DMS153 treated with DMSO at 0.1 percent for 48 hours (cell line): ENCODE data around the gene AK9.
"Not testable (repeated sequence)": the region's sequence is repeated elsewhere in the genome, so short reads cannot be mapped to it uniquely, and the experiment has no call there.

Experiments
- DNase-seq: peaks from one replicate; lab custom pipeline; 2025; ENCODE audit not compliant: unreplicated experiment; lab: John Stamatoyannopoulos, UW

Gene AK9

GRCh38 chr6:109696355-109696754, 5.4 kb upstream of the AK9 start:
- no peak for DNase-seq

GRCh38 chr6:109695468-109695867, 4.5 kb upstream of the AK9 start:
- no peak for DNase-seq

GRCh38 chr6:109693111-109693510, 2.1 kb upstream of the AK9 start:
- no peak for DNase-seq

- DNase-seq: peak; percentile 60
Observed at GRCh38 chr6:109690373-109690736, 647 bp downstream of the AK9 start.

- DNase-seq: no peak
Observed at GRCh38 chr6:109687271-109687761, 3.7 kb downstream of the AK9 start.

GRCh38 chr6:109686566-109687265, 4.3 kb downstream of the AK9 start:
- no peak for DNase-seq

- DNase-seq: not testable (repeated sequence)
Observed at GRCh38 chr6:109678661-109679505, 12.1 kb downstream of the AK9 start.

- no peak for DNase-seq
Observed at GRCh38 chr6:109678240-109678639, 12.8 kb downstream of the AK9 start.

GRCh38 chr6:109676724-109677123, 14.3 kb downstream of the AK9 start:
- no peak for DNase-seq

- no peak for DNase-seq
Observed at GRCh38 chr6:109672839-109673238, 18.2 kb downstream of the AK9 start.

GRCh38 chr6:109672175-109672574, 18.8 kb downstream of the AK9 start:
- DNase-seq: no peak

GRCh38 chr6:109671733-109672132, 19.3 kb downstream of the AK9 start:
- DNase-seq: no peak

- DNase-seq: no peak
Observed at GRCh38 chr6:109669811-109670210, 21.2 kb downstream of the AK9 start.

- no peak for DNase-seq
Observed at GRCh38 chr6:109662192-109662591, 28.8 kb downstream of the AK9 start.

GRCh38 chr6:109660526-109661320, 30.3 kb downstream of the AK9 start:
- no peak for DNase-seq

GRCh38 chr6:109655761-109656262, 35.2 kb downstream of the AK9 start:
- no peak for DNase-seq

- no peak for DNase-seq
Observed at GRCh38 chr6:109653264-109653663, 37.7 kb downstream of the AK9 start.

- no peak for DNase-seq
Observed at GRCh38 chr6:109644131-109644530, 46.9 kb downstream of the AK9 start.

- no peak for DNase-seq
Observed at GRCh38 chr6:109632405-109632804, 58.6 kb downstream of the AK9 start.

GRCh38 chr6:109631403-109631802, 59.6 kb downstream of the AK9 start:
- no peak for DNase-seq
